Peyer's patch (tissue), 4 donors: ENCODE results near the gene SRSF1.

Source experiments
- POLR2A ChIP-seq, 2 donors: fragments of 450-650 bp; IDR thresholded peaks; one replicate each; pipeline ENCODE4 v1.5.1; 2017; ENCODE audit warnings: antibody characterized with exemption in 2 of 2, mild to moderate bottlenecking in 2 of 2, moderate library complexity in 2 of 2
- TF ChIP-seq, protein P1 (sequence below), 6 experiments: fragments of 450-650 bp in 4 of 6; fragments of 200-600 bp in 2 of 6; sonication (generic) in 1 of 6; IDR thresholded peaks; one replicate each; pipeline ENCODE4 v1.5.1; 2017 to 2019; ENCODE audit warnings: antibody characterized with exemption in 6 of 6, mild to moderate bottlenecking in 3 of 6, moderate library complexity in 1 of 6

DNA sequence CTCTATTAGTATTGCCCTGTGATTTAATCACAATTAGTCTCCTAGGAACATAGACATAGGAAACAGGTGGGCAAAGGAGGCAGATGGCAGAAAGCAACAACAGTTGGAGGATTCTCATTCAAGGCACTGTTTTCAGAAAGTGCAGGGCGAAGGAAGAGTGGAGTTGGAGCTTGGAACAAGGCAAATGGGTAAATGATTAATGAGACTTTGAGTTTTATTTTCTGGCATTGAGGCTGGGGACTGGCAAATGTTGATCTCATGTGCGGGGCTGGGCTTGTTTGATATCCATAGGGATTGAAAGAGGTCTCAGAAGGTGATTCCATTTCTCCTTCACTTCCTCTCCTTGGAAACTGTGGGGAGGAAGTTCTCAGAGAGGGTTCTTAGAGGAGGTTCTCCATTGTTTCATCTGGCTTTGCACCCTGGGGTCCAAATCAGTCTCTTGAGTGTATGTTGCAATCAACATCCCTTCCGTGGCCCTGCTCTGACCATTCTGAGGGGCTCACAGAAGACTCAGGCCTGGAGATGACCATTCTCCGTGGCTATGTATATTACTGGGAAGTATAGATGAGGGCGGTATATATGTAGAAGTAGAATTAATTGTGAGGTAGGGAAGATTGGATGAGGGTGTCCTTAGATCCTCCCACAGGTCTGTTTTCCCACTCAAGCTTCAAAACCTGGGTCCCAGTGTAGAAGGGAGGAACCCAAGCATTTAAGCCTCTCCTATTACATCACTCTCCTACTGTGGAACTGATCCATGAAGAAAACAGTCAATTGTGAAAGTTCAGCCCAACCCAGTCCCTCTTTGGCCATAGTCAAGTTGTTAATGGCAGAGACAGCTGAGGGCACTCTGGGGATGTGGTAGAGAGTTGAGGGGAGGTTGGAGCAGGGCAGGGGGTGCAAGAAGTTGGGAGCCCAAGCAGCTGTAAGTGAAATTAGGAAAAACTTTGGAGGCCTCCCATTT lies 36.5 kb upstream of the SRSF1 start:
- TF ChIP-seq, protein P1, sequence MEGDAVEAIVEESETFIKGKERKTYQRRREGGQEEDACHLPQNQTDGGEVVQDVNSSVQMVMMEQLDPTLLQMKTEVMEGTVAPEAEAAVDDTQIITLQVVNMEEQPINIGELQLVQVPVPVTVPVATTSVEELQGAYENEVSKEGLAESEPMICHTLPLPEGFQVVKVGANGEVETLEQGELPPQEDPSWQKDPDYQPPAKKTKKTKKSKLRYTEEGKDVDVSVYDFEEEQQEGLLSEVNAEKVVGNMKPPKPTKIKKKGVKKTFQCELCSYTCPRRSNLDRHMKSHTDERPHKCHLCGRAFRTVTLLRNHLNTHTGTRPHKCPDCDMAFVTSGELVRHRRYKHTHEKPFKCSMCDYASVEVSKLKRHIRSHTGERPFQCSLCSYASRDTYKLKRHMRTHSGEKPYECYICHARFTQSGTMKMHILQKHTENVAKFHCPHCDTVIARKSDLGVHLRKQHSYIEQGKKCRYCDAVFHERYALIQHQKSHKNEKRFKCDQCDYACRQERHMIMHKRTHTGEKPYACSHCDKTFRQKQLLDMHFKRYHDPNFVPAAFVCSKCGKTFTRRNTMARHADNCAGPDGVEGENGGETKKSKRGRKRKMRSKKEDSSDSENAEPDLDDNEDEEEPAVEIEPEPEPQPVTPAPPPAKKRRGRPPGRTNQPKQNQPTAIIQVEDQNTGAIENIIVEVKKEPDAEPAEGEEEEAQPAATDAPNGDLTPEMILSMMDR (IDR thresholded peaks at IDR 0.05): no peak
- no peak for TF ChIP-seq POLR2A (IDR thresholded peaks at IDR 0.05)
